ENCODE data around the gene CYP11A1.

GRCh38 chr15:74332011-74332410 is 35.4 kb downstream of the CYP11A1 start:
- TF ChIP-seq REST (IDR thresholded peaks at IDR 0.05; ENCODE audit: insufficient read depth in 1 of 2, low read depth in 2 of 2, low read length in 2 of 2): no peak
- TF ChIP-seq POLR2AphosphoS5 (IDR thresholded peaks at IDR 0.05; ENCODE audit: low read depth, low read length): no peak
